Measurements from ENCODE around the gene SPAG5. TPM values are rescaled to one million over a fixed set of nuclear protein-coding genes. Genes with fewer than 3 reads are reported as not detected.

SPAG5 gene
- total and polyA plus RNA-seq, 9 of the 15 experiments (the other 6 are each of a cell fraction or from before 2014, with no cell fraction given) = 94.4 to 286 (median 151) TPM

DNA sequence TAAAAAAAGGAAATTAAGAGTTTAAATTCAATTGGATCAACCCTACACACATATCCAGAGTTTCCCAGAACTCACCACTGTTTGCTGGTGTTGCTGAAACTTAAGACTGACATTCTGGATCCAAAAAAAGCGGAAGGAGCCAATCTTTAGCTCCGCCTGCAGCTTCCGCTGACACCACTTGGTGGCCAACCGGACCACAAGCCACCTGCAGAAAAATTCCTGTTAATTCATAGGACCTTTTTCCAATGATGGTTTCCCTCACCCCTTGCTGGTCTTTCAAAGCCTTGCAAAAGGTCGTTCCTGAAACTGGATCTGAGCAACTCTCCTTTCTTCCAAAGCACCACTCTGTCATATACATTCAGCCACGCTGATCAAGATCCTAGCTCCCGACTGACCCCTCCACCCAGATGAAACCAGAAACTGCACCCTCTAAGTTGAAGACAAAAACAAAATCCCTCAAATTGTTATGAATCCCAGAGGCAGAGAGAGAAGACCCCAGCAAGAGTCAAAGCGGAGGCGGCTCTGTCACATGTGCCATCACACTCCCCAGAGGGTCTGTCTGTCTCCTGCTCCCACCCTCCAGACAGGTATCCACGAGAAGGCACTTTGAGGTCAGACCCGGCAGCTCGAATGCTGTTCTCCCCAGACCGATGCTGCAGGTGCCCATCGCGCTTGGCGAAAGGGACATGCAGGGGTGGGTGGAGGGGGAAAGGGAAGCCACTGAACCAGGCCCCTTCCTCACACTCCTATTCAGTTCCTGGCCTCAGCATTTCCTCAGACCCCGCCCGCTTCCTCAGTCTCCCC lies 45.4 kb upstream of the SPAG5 start:
- DNase-seq (ENCODE audit: extremely low read depth in 1 of 4, low spot score in 3 of 4) (peak; percentile 65 to 87 (median 74)), ATAC-seq (peak; percentile 52), FAIRE-seq (peak; percentile 92)
- Histone ChIP-seq H3K36me3 (ENCODE audit: control insufficient read depth, insufficient read depth, low read length) (peaks cover 58% of the 10 kb centered on the region), H3K9me3 (replicated peaks; ENCODE audit: control insufficient read depth, insufficient read depth, low read depth, low read length) (no peaks in the 10 kb centered on the region), H4K20me1 (replicated peaks; ENCODE audit: control insufficient read depth, insufficient read depth, low read length) (peaks cover 5% of the 10 kb centered on the region; the same call in 1 of the 2 replicates), H2AFZ (ENCODE audit: low read depth, low read length) (peak overlapping the region; percentile 48), H3K4me2 (ENCODE audit: insufficient read depth, low read length) (peak overlapping the region; percentile 86), H3K9me1 (ENCODE audit: control insufficient read depth, insufficient read depth, low read length) (no peaks in the 10 kb centered on the region), H3K27ac (ENCODE audit: extremely low read depth, low read depth, low read length) (peak overlapping the region; percentile 85), H3K27me3 (ENCODE audit: control insufficient read depth in 2 of 2, insufficient read depth in 2 of 2, low read length in 2 of 2) (no peaks in the 10 kb centered on the region), H3K4me3 (peak overlapping the region; percentile 83), H3K4me1 (replicated peaks in 1 of 2; ENCODE audit: control insufficient read depth in 2 of 2, insufficient read depth in 2 of 2, low read length in 2 of 2) (peaks cover 16 to 23% of the 10 kb centered on the region in 2 experiments), H3K9ac (ENCODE audit: insufficient read depth in 1 of 2, low read depth in 2 of 2, low read length in 2 of 2) (peak overlapping the region; percentile 87 to 95), H3K79me2 (ENCODE audit: control insufficient read depth, insufficient read depth, low read length) (peaks cover 41% of the 10 kb centered on the region)
- intact Hi-C loops (cut with micrococcal nuclease) (loop anchor here (5.0 to 10.0 kb wide), 2 partner anchors 33 to 201 kb away; partner anchors contain the start of gene FAM222B), in situ Hi-C loops (cut with MboI) (no loop called here)
- ChIA-PET CTCF (ENCODE audit: low intra/inter-chr PET ratio) (interaction anchor here (0.6 kb wide), 1 partner anchor 306 kb away, joined by 4 read pairs; no protein-coding TSS in a partner anchor), POLR2A (interaction anchor here (0.6 to 4.3 kb wide), 42 partner anchors 8 to 1564 kb away, joined by 3 to 51 read pairs (median 4); partner anchors contain the start of genes FLOT2, NEK8, PROCA1 and RPL23A)
- WGBS (ENCODE audit: insufficient coverage, low coverage, missing lambda C conversion rate) = under 1% methylated on average over 18 of the region's 18 CpGs
- TSS peak; percentile 46 for BruUV-seq (replicated peaks)
- TF ChIP-seq, protein P1, sequence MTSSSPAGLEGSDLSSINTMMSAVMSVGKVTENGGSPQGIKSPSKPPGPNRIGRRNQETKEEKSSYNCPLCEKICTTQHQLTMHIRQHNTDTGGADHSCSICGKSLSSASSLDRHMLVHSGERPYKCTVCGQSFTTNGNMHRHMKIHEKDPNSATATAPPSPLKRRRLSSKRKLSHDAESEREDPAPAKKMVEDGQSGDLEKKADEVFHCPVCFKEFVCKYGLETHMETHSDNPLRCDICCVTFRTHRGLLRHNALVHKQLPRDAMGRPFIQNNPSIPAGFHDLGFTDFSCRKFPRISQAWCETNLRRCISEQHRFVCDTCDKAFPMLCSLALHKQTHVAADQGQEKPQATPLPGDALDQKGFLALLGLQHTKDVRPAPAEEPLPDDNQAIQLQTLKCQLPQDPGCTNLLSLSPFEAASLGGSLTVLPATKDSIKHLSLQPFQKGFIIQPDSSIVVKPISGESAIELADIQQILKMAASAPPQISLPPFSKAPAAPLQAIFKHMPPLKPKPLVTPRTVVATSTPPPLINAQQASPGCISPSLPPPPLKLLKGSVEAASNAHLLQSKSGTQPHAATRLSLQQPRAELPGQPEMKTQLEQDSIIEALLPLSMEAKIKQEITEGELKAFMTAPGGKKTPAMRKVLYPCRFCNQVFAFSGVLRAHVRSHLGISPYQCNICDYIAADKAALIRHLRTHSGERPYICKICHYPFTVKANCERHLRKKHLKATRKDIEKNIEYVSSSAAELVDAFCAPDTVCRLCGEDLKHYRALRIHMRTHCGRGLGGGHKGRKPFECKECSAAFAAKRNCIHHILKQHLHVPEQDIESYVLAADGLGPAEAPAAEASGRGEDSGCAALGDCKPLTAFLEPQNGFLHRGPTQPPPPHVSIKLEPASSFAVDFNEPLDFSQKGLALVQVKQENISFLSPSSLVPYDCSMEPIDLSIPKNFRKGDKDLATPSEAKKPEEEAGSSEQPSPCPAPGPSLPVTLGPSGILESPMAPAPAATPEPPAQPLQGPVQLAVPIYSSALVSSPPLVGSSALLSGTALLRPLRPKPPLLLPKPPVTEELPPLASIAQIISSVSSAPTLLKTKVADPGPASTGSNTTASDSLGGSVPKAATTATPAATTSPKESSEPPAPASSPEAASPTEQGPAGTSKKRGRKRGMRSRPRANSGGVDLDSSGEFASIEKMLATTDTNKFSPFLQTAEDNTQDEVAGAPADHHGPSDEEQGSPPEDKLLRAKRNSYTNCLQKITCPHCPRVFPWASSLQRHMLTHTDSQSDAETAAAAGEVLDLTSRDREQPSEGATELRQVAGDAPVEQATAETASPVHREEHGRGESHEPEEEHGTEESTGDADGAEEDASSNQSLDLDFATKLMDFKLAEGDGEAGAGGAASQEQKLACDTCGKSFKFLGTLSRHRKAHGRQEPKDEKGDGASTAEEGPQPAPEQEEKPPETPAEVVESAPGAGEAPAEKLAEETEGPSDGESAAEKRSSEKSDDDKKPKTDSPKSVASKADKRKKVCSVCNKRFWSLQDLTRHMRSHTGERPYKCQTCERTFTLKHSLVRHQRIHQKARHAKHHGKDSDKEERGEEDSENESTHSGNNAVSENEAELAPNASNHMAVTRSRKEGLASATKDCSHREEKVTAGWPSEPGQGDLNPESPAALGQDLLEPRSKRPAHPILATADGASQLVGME (CRISPR knock-in tag; IDR thresholded peaks at IDR 0.05) = 0 out of 2 replicates have a peak, but pooled peaks have one; percentile 54
- TF ChIP-seq SETDB1 (IDR thresholded peaks at IDR 0.05; ENCODE audit: low read length) = no peak
- no peak for TF ChIP-seq DMBX1 (CRISPR knock-in tag; IDR thresholded peaks at IDR 0.05; ENCODE audit: borderline replicate concordance)
- no peak for TF ChIP-seq CBFB (CRISPR knock-in tag; IDR thresholded peaks at IDR 0.05)
- TF ChIP-seq HNRNPL (IDR thresholded peaks at IDR 0.05; ENCODE audit: low read depth, low read length) = no peak
- 0 out of 2 replicates have a peak, but pooled peaks have one; percentile 23 for TF ChIP-seq HDAC2 (IDR thresholded peaks at IDR 0.05)
- no peak for TF ChIP-seq RBM15 (IDR thresholded peaks at IDR 0.05; ENCODE audit: insufficient read depth, low read length)
- no peak for TF ChIP-seq HLTF (IDR thresholded peaks at IDR 0.05)

Measured in K562 (cell line).